ENCODE data around the gene SH3RF3.
"Not testable (repeated sequence)": the region's sequence is repeated elsewhere in the genome, so short reads cannot be mapped to it uniquely, and the experiment has no call there.

The SH3RF3 gene

GRCh38 chr2:109204412-109204811 is 75.4 kb downstream of the SH3RF3 start:
- DNase-seq = no peak

- DNase-seq = no peak
These were observed 76.4 kb downstream of the SH3RF3 start for GRCh38 chr2:109205447-109205846.

DNA sequence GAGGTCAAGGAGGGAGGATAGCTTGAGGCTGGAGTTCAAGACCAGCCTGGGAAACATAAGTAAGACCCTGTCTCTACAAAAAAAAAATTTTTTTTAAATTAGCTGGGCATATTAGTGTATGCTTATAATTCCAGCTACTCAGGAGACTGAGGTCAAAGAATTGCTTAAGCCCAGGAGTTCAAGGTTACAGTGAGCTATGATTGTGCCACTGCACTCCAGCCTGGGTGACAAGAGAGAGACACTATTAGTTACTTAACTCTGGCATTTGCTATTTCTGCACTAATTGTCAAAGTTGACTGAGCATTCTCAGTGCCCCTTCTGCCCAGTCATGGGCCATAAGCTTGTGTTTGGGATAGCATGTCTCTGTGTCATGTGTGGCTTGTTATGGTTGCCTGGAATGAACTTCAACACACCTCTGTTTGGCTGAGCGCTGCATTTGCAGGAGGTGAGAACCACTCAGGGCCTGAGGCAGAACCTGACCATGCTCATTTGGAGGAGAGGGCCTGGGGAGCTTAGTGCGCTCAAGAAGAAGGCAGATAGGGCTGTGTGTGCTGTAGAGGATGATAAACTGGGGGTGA is 77.7 kb downstream of the SH3RF3 start:
- DNase-seq = no peak

- DNase-seq = no peak
These were observed 78.2 kb downstream of the SH3RF3 start for GRCh38 chr2:109207176-109207575.

DNA sequence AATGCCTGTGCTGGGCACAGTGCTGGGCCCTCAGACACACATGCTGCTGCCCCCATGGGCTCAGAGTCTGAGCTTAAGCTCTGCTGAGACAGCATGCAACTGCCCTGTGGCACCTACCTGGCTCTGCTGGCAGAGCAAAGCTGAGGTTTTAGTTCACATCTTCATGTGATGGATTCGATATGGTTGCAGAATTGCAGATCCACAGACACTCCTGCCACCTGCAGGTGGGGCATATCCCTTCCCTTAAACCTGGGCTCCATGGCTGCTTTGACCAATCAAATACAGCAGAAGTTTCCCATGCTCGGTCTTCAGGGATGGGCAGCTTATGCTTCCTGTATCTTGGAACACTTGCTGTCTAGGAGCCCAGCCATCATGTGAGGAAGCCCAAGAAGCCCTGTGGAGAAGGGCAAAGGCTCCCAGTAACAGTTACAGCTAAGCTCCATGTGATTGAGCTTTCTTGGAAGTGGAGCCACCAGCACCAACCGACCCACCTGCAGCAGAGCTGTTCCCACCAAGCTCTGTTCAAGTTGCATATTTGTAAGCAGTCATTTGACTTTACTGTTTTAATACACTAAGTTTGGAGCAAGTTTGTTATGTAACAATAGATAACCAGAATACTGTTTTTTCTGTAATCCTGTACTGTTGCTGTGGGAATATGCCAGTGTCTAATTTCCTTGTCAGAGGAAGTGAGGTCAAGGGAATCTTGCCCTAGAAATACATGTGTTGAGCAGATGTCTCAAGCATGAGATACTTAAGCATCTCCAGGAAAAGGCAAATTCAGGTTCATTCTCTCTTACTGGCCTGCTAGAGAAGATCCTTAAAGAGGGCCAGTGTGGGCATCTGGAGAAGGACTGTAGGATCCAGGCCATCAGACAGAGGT is 79.3 kb downstream of the SH3RF3 start:
- DNase-seq = no peak

- no peak for DNase-seq
These were observed 79.9 kb downstream of the SH3RF3 start for GRCh38 chr2:109208951-109209335.

- peak; percentile 65 for DNase-seq
These were observed 80.4 kb downstream of the SH3RF3 start for GRCh38 chr2:109209412-109209811.

DNA sequence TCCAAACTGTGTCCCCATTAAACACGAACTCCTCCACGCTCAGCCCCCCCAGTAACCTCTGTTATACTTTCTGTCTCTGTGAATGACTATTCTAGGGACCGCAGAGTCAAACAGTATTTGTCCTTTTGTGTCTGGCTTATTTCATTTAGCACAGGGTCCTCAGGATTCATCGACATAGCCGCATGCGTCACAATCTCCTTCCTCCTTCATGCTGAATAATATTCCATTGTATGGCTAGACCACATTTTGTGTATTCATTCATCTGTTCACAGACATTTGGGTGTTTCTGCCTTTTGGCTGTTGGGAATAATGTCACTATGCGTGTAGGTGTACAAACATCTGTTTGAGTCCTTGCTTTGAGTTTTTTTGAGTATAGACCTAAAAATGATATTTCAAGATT is 80.9 kb downstream of the SH3RF3 start:
- DNase-seq = no peak

DNA sequence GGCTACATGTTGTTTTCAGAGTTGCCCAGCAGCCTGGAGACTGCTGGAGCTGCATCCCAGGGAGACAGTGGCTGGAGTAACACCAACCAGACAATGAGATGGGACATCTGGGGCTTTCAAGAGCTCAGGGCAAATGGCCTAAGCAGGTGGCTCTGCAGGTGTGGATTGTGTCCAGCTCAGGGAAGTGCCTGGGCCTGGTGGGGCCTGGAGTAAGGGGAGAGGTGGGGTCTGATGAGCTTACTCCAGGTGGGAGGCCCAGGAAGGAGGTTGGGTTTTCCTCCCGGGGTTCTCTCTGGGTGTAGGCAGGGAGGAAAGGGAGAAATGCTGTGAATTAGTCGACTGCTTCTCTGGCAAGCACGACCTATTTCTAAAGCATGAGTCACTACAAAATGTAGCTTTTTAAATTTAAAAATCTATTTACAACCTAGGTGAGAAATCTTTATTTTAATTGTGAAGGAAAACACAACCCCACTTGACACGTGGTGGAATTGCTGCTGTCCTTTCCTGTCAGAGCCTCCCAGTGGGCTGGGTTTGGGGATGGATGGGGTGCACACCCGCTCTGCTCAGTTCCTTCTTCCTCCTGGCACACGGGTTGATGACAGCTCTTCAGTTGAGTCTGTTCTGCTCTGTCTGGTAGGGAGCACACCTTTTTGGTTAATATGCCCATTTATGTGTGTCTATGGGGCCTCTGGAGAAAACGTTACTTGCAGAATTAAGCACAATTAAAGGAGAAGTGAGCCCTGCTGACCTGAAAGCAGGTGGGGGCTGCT is 81.6 kb downstream of the SH3RF3 start:
- DNase-seq = no peak

GRCh38 chr2:109211315-109211714 is 82.3 kb downstream of the SH3RF3 start:
- DNase-seq = no peak

GRCh38 chr2:109212836-109213563 is 84.0 kb downstream of the SH3RF3 start:
- DNase-seq = no peak

DNA sequence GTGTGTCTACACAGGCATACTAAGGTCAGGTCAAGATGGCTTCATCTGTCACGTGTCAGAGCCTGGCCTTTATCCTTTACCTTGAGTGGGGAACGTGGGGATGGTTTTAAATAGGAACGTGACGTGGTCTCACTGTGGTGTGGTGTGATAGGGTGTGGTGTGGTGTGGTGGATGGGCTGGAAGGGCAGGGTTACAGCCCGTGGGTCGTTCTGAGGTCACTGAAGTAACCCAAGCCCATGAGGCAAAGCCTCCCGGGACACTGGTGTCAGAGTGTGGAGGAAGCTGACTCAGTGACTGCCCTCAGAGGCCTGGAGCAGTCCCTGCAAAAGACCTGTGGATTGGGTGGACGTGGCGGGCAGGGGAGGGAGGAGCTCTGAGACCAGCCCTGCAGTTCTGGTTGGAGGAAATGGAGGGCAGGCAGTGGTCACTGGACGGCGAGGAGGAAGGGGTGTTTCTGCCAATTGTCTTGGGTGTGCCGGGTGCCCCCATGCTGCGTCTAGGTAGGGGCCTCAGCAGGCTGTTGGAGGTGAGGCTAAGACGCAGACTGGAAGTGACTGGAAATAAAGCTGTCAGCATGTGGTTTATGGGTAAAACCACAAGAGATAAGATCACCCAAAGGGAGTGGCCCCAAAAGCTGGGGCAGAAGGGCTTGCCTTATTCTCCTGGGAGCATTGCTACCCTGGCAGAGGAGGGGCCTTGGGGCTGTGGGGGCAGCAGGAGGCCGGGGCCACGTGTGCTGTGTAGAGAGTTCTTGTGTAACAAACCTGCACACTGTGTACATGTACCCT is 84.8 kb downstream of the SH3RF3 start:
- no peak for DNase-seq

DNA sequence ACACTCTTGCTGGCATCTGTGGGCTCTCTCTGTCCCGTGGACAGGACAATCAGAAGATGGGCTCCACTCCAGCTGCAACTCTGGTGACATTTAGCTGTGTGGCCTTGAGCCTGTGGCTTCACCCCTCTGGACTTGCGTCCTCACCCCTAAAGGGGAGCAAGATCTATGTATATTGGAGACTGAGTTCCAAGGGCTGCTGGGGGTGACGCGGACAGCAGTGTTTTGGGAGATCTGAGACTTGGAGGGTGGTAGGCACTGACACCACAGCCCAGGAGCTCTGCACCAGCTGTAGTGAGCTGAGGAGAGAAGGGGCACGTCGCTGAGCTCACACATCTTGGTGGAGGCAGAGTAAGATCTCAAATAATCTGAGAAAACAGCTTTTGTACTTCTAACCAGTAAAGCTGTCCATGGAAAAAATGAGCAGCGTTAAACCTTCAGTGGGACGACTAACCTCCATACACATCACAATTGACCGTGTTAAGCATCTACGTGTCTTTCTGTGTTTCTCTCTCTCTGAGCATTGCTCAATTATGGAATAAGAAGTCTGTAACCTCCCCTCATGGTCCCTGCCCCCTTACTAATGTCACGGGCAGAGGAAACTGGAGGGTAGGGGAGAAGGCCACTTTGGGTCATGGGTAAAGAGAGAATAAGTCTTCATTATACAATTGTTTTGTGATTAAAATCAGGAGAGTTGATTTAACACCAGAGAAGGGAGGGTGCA is 85.8 kb downstream of the SH3RF3 start:
- DNase-seq = no peak

- DNase-seq = no peak
These were observed 86.9 kb downstream of the SH3RF3 start for GRCh38 chr2:109215866-109216265.

DNA sequence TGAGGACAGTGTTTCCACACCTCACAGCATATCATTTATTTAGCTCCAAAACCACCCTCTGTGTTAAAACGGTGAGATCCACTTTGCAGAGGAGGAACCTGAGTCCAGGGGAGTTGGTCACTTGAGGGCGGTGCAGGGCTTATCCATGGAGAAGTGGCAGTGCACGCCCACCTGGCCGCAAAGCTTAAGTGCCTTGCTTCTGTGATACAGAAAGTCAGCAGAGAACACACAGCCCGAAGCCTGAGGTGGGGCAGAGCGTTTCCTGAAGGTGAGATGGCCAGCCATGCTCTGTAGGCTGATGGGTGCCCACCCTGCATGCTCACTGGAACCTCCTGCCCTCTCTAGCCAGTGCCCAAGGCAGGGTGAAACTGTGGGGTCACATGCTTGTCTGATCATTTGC is 87.3 kb downstream of the SH3RF3 start:
- no peak for DNase-seq

DNA sequence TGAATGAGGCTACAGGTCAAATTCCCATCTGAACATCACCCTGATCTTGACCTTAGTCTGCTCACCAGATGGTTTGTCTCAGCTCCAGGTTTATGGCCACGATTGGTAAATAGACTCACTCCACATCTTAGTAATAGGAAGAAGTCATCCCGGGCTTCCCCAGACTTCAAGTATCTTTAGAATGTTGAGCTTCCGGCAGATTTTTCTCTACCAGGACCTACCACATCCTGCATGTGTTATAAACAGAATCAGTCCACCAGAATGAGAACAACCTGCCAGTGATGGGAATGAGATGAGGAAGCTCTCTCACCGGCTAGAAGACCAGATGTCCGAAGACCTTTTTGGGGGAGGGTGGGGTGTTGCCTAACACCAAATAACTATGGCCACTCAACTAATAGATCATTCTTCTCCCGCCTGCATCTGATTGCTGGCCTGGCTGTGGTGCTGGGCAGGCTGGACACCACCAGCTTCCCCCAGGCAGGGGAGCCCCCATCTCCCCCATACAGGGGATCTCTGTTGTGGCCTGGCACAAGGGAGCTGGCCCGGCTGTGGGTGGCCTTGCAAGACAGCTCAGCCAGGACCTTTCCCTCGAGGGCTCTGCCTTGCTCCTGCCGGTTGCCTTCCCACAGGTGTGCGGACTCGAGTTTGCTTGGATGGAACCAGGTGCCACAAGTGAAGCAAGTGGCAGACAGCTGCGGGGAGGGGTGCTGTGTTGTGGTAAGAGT is 88.5 kb downstream of the SH3RF3 start:
- no peak for DNase-seq

DNA sequence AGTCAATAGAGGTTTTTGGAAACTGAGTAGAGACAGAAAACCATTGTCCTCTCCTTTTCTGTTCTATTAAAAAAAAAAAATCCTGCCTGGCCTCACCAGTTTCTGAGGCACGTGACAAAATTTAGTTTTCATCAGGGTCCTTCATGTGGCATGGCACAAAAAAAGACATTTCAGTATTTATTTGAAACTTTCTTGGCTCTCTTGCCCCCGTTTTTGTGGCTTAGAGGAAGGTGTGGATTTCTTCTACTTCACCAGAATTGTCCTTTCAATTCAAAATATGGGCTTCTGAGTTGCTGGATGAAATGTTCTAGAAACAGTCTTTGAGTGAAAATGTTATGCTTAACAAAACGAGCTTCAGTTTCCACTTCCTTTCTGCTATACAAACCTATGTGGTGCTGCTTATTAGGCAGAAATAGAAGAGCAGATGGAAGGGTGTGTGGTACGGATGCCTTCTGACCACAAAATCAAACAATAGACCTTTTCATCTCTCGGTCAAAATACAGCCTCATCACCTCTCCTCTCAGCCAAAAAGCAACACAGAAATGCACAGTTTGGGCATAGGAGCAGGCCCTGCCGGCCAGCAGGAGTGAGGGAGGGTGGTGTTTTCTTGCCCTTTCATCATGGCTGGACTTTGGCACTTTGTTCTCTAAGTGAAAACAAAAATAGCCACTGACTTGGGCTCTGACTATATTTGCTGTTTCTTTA is 89.2 kb downstream of the SH3RF3 start:
- DNase-seq = no peak

GRCh38 chr2:109218792-109219126 is 89.8 kb downstream of the SH3RF3 start:
- no peak for DNase-seq

- DNase-seq = no peak
These were observed 91.9 kb downstream of the SH3RF3 start for GRCh38 chr2:109220860-109221259.

- not testable (repeated sequence) for DNase-seq
These were observed 92.3 kb downstream of the SH3RF3 start for GRCh38 chr2:109221316-109221715.

Data from amniotic stem cell (primary cell).